ENCODE results near the gene SC5D. TPM values are rescaled to one million over a fixed set of nuclear protein-coding genes. Genes with fewer than 3 reads are reported as not detected.

SC5D gene
- total RNA-seq, 1 donor from 2014 or later, result 15.7 TPM

GRCh38 chr11:121255473-121256125 is 37.0 kb upstream of the SC5D start:
- H3K27me3 ChIP-seq (ENCODE audit: control insufficient read depth in 3 of 3, insufficient read depth in 3 of 3, low read length in 3 of 3), result peaks cover 0 to 3% (median 0%) of the 10 kb centered on the region in 3 donors
- no peaks in the 10 kb centered on the region for H3K36me3 ChIP-seq (ENCODE audit: control insufficient read depth in 3 of 3, insufficient read depth in 3 of 3, low read length in 3 of 3)
- no peak overlapping the region for H3K27ac ChIP-seq (ENCODE audit: low read depth, low read length)
- H3K4me1 ChIP-seq (ENCODE audit: control insufficient read depth in 3 of 3, insufficient read depth in 3 of 3, low read length in 3 of 3), result no peaks in the 10 kb centered on the region
- no peak overlapping the region for H3K9ac ChIP-seq (ENCODE audit: low read depth in 1 of 3, low read length in 3 of 3)
- no peaks in the 10 kb centered on the region for H3K9me3 ChIP-seq (ENCODE audit: control insufficient read depth in 3 of 3, low read length in 3 of 3)
- H3K4me3 ChIP-seq (ENCODE audit: low read length in 3 of 3), result no peak overlapping the region

- Histone ChIP-seq H3K27ac (ENCODE audit: low read depth, low read length) (no peak overlapping the region), H3K4me1 (ENCODE audit: control insufficient read depth in 3 of 3, insufficient read depth in 3 of 3, low read length in 3 of 3) (no peaks in the 10 kb centered on the region), H3K36me3 (ENCODE audit: control insufficient read depth in 3 of 3, insufficient read depth in 3 of 3, low read length in 3 of 3) (no peaks in the 10 kb centered on the region)
Measured at GRCh38 chr11:121257289-121257688, 35.3 kb upstream of the SC5D start.

GRCh38 chr11:121257976-121258375 is 34.6 kb upstream of the SC5D start:
- Histone ChIP-seq H3K9me3 (ENCODE audit: control insufficient read depth in 3 of 3, low read length in 3 of 3) (no peaks in the 10 kb centered on the region), H3K36me3 (ENCODE audit: control insufficient read depth in 3 of 3, insufficient read depth in 3 of 3, low read length in 3 of 3) (no peaks in the 10 kb centered on the region), H3K9ac (ENCODE audit: low read depth in 1 of 3, low read length in 3 of 3) (no peak overlapping the region), H3K27me3 (ENCODE audit: control insufficient read depth in 3 of 3, insufficient read depth in 3 of 3, low read length in 3 of 3) (peaks cover 0 to 3% (median 0%) of the 10 kb centered on the region in 3 donors), H3K27ac (ENCODE audit: low read depth, low read length) (no peak overlapping the region), H3K4me1 (ENCODE audit: control insufficient read depth in 3 of 3, insufficient read depth in 3 of 3, low read length in 3 of 3) (no peaks in the 10 kb centered on the region), H3K4me3 (ENCODE audit: low read length in 3 of 3) (no peak overlapping the region)

More at GRCh38 chr11:121257289-121257688, 35.3 kb upstream of the SC5D start:
- H3K27me3 ChIP-seq (ENCODE audit: control insufficient read depth in 3 of 3, insufficient read depth in 3 of 3, low read length in 3 of 3), result peaks cover 0 to 3% (median 0%) of the 10 kb centered on the region in 3 donors
- H3K4me3 ChIP-seq (ENCODE audit: low read length in 3 of 3), result no peak overlapping the region
- H3K9ac ChIP-seq (ENCODE audit: low read depth in 1 of 3, low read length in 3 of 3), result no peak overlapping the region
- H3K9me3 ChIP-seq (ENCODE audit: control insufficient read depth in 3 of 3, low read length in 3 of 3), result no peaks in the 10 kb centered on the region

GRCh38 chr11:121265586-121265985 is 27.0 kb upstream of the SC5D start:
- Histone ChIP-seq H3K27ac (ENCODE audit: low read depth, low read length) (no peak overlapping the region), H3K9ac (ENCODE audit: low read depth in 1 of 3, low read length in 3 of 3) (no peak overlapping the region), H3K27me3 (ENCODE audit: control insufficient read depth in 3 of 3, insufficient read depth in 3 of 3, low read length in 3 of 3) (peaks cover 14 to 30% (median 15%) of the 10 kb centered on the region in 3 donors), H3K4me3 (ENCODE audit: low read length in 3 of 3) (no peak overlapping the region), H3K9me3 (ENCODE audit: control insufficient read depth in 3 of 3, low read length in 3 of 3) (no peaks in the 10 kb centered on the region), H3K4me1 (ENCODE audit: control insufficient read depth in 3 of 3, insufficient read depth in 3 of 3, low read length in 3 of 3) (no peaks in the 10 kb centered on the region), H3K36me3 (ENCODE audit: control insufficient read depth in 3 of 3, insufficient read depth in 3 of 3, low read length in 3 of 3) (no peaks in the 10 kb centered on the region)

GRCh38 chr11:121268581-121268980 is 24.0 kb upstream of the SC5D start:
- Histone ChIP-seq H3K4me1 (ENCODE audit: control insufficient read depth in 3 of 3, insufficient read depth in 3 of 3, low read length in 3 of 3) (no peaks in the 10 kb centered on the region), H3K9me3 (ENCODE audit: control insufficient read depth in 3 of 3, low read length in 3 of 3) (no peaks in the 10 kb centered on the region), H3K27me3 (ENCODE audit: control insufficient read depth in 3 of 3, insufficient read depth in 3 of 3, low read length in 3 of 3) (peaks cover 14 to 33% (median 15%) of the 10 kb centered on the region in 3 donors), H3K36me3 (ENCODE audit: control insufficient read depth in 3 of 3, insufficient read depth in 3 of 3, low read length in 3 of 3) (no peaks in the 10 kb centered on the region), H3K4me3 (ENCODE audit: low read length in 3 of 3) (no peak overlapping the region), H3K27ac (ENCODE audit: low read depth, low read length) (no peak overlapping the region), H3K9ac (ENCODE audit: low read depth in 1 of 3, low read length in 3 of 3) (no peak overlapping the region)

GRCh38 chr11:121270001-121270678 is 22.4 kb upstream of the SC5D start:
- Histone ChIP-seq H3K27me3 (ENCODE audit: control insufficient read depth in 3 of 3, insufficient read depth in 3 of 3, low read length in 3 of 3) (peaks cover 10 to 24% (median 14%) of the 10 kb centered on the region in 3 donors), H3K9me3 (ENCODE audit: control insufficient read depth in 3 of 3, low read length in 3 of 3) (no peaks in the 10 kb centered on the region), H3K27ac (ENCODE audit: low read depth, low read length) (no peak overlapping the region), H3K9ac (ENCODE audit: low read depth in 1 of 3, low read length in 3 of 3) (no peak overlapping the region), H3K4me3 (ENCODE audit: low read length in 3 of 3) (no peak overlapping the region), H3K36me3 (ENCODE audit: control insufficient read depth in 3 of 3, insufficient read depth in 3 of 3, low read length in 3 of 3) (no peaks in the 10 kb centered on the region), H3K4me1 (ENCODE audit: control insufficient read depth in 3 of 3, insufficient read depth in 3 of 3, low read length in 3 of 3) (no peaks in the 10 kb centered on the region)

- Histone ChIP-seq H3K4me1 (ENCODE audit: control insufficient read depth in 3 of 3, insufficient read depth in 3 of 3, low read length in 3 of 3) (no peaks in the 10 kb centered on the region), H3K27ac (ENCODE audit: low read depth, low read length) (no peak overlapping the region), H3K9ac (ENCODE audit: low read depth in 1 of 3, low read length in 3 of 3) (no peak overlapping the region), H3K4me3 (ENCODE audit: low read length in 3 of 3) (no peak overlapping the region), H3K9me3 (ENCODE audit: control insufficient read depth in 3 of 3, low read length in 3 of 3) (no peaks in the 10 kb centered on the region), H3K27me3 (ENCODE audit: control insufficient read depth in 3 of 3, insufficient read depth in 3 of 3, low read length in 3 of 3) (peaks cover 0 to 3% (median 0%) of the 10 kb centered on the region in 3 donors), H3K36me3 (ENCODE audit: control insufficient read depth in 3 of 3, insufficient read depth in 3 of 3, low read length in 3 of 3) (no peaks in the 10 kb centered on the region)
Measured at GRCh38 chr11:121274332-121274991, 18.1 kb upstream of the SC5D start.

- Histone ChIP-seq H3K27ac (ENCODE audit: low read depth, low read length) (no peak overlapping the region), H3K36me3 (ENCODE audit: control insufficient read depth in 3 of 3, insufficient read depth in 3 of 3, low read length in 3 of 3) (no peaks in the 10 kb centered on the region), H3K9ac (ENCODE audit: low read depth in 1 of 3, low read length in 3 of 3) (no peak overlapping the region), H3K4me3 (ENCODE audit: low read length in 3 of 3) (no peak overlapping the region), H3K27me3 (ENCODE audit: control insufficient read depth in 3 of 3, insufficient read depth in 3 of 3, low read length in 3 of 3) (peaks cover 0 to 16% (median 15%) of the 10 kb centered on the region in 3 donors), H3K9me3 (ENCODE audit: control insufficient read depth in 3 of 3, low read length in 3 of 3) (peaks cover 0 to 3% (median 2%) of the 10 kb centered on the region in 3 donors), H3K4me1 (ENCODE audit: control insufficient read depth in 3 of 3, insufficient read depth in 3 of 3, low read length in 3 of 3) (no peaks in the 10 kb centered on the region)
Measured at GRCh38 chr11:121281698-121282097, 10.9 kb upstream of the SC5D start.

- H3K36me3 ChIP-seq (ENCODE audit: control insufficient read depth in 3 of 3, insufficient read depth in 3 of 3, low read length in 3 of 3), result no peaks in the 10 kb centered on the region
- H3K27ac ChIP-seq (ENCODE audit: low read depth, low read length), result no peak overlapping the region
- H3K9me3 ChIP-seq (ENCODE audit: control insufficient read depth in 3 of 3, low read length in 3 of 3), result peaks cover 0 to 3% (median 2%) of the 10 kb centered on the region in 3 donors
- no peak overlapping the region for H3K4me3 ChIP-seq (ENCODE audit: low read length in 3 of 3)
- peaks cover 0 to 16% (median 15%) of the 10 kb centered on the region in 3 donors for H3K27me3 ChIP-seq (ENCODE audit: control insufficient read depth in 3 of 3, insufficient read depth in 3 of 3, low read length in 3 of 3)
- no peaks in the 10 kb centered on the region for H3K4me1 ChIP-seq (ENCODE audit: control insufficient read depth in 3 of 3, insufficient read depth in 3 of 3, low read length in 3 of 3)
- no peak overlapping the region for H3K9ac ChIP-seq (ENCODE audit: low read depth in 1 of 3, low read length in 3 of 3)
Measured at GRCh38 chr11:121282386-121282785, 10.2 kb upstream of the SC5D start.
